Jurkat, Clone E6-1 (cell line): ENCODE data around the gene ANKRD17.

Experiments
- DNase-seq: peaks from one replicate; pipeline ENCODE4 v3.0.0-alpha.2; 2011; ENCODE audit warnings: low read depth, low spot score
- H3K4me3 ChIP-seq: 2 replicates; pipeline ENCODE4 v1.5.1; 2011; ENCODE audit warnings: mild to moderate bottlenecking, low read length, control low read depth, moderate library complexity

Gene ANKRD17

GRCh38 chr4:73156394-73156793 lies 102.2 kb downstream of the ANKRD17 start:
- DNase-seq, result no peak
- H3K4me3 ChIP-seq, result no peak overlapping the region

- no peak overlapping the region for H3K4me3 ChIP-seq
- DNase-seq, result no peak
These were observed 105.7 kb downstream of the ANKRD17 start for GRCh38 chr4:73152893-73153292.

- no peak for DNase-seq
- no peak overlapping the region for H3K4me3 ChIP-seq
These were observed 115.5 kb downstream of the ANKRD17 start for GRCh38 chr4:73142995-73143547.

- no peak for DNase-seq
- no peak overlapping the region for H3K4me3 ChIP-seq
These were observed 118.6 kb downstream of the ANKRD17 start for GRCh38 chr4:73139991-73140390.

GRCh38 chr4:73139245-73139644 lies 119.4 kb downstream of the ANKRD17 start:
- H3K4me3 ChIP-seq, result no peak overlapping the region
- no peak for DNase-seq

- H3K4me3 ChIP-seq, result no peak overlapping the region
- DNase-seq, result no peak
These were observed 121.5 kb downstream of the ANKRD17 start for GRCh38 chr4:73137121-73137520.

- DNase-seq, result no peak
- no peak overlapping the region for H3K4me3 ChIP-seq
These were observed 124.8 kb downstream of the ANKRD17 start for GRCh38 chr4:73133784-73134183.

GRCh38 chr4:73131281-73131680 lies 127.3 kb downstream of the ANKRD17 start:
- DNase-seq, result no peak
- H3K4me3 ChIP-seq, result no peak overlapping the region

GRCh38 chr4:73129319-73129718 lies 129.3 kb downstream of the ANKRD17 start:
- no peak for DNase-seq

GRCh38 chr4:73127839-73128453 lies 130.7 kb downstream of the ANKRD17 start:
- DNase-seq, result peak; percentile 33
- H3K4me3 ChIP-seq, result no peak overlapping the region

More at GRCh38 chr4:73129319-73129718, 129.3 kb downstream of the ANKRD17 start:
- no peak overlapping the region for H3K4me3 ChIP-seq

- H3K4me3 ChIP-seq, result no peak overlapping the region
- no peak for DNase-seq
These were observed 149.1 kb downstream of the ANKRD17 start for GRCh38 chr4:73109493-73109892.

- no peak overlapping the region for H3K4me3 ChIP-seq
- DNase-seq, result no peak
These were observed 153.9 kb downstream of the ANKRD17 start for GRCh38 chr4:73104695-73105094.

GRCh38 chr4:73103799-73104503 lies 154.6 kb downstream of the ANKRD17 start:
- DNase-seq, result no peak
- no peak overlapping the region for H3K4me3 ChIP-seq

- no peak overlapping the region for H3K4me3 ChIP-seq
- DNase-seq, result no peak
These were observed 159.5 kb downstream of the ANKRD17 start for GRCh38 chr4:73099143-73099542.

GRCh38 chr4:73098713-73099112 lies 159.9 kb downstream of the ANKRD17 start:
- H3K4me3 ChIP-seq, result no peak overlapping the region
- DNase-seq, result no peak

- DNase-seq, result no peak
- H3K4me3 ChIP-seq, result no peak overlapping the region
These were observed 160.6 kb downstream of the ANKRD17 start for GRCh38 chr4:73098016-73098415.

- no peak overlapping the region for H3K4me3 ChIP-seq
- no peak for DNase-seq
These were observed 165.7 kb downstream of the ANKRD17 start for GRCh38 chr4:73092868-73093267.

GRCh38 chr4:73090738-73091137 lies 167.9 kb downstream of the ANKRD17 start:
- no peak overlapping the region for H3K4me3 ChIP-seq
- no peak for DNase-seq

- H3K4me3 ChIP-seq, result no peak overlapping the region
- DNase-seq, result no peak
These were observed 170.7 kb downstream of the ANKRD17 start for GRCh38 chr4:73087871-73088270.

GRCh38 chr4:73086095-73086868 lies 172.3 kb downstream of the ANKRD17 start:
- no peak for DNase-seq
- H3K4me3 ChIP-seq, result no peak overlapping the region
